ENCODE measurements around the gene CAMK1D.

DNA sequence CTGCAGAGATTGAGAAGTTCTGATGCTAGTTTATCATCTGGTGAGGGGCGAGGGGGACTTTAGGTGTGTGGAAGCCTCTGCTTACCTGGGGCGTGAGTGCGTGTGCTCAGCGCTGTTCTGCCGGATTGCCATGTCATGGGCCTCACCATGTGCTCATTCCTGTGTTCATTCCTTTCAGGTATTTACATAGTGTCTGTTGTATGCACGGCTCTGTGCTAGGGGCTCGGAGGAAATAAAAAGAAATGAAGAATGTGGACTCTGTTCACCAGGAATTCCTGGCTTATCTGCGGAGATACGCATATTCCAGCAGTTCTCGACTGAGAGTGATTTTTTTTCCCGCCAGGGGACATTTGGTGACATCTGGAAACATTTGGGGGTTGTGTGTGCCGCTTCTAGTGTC is 152.0 kb downstream of the CAMK1D start:
- TF ChIP-seq RFX5 (IDR thresholded peaks at IDR 0.05; ENCODE audit: low read depth, low read length) (no peak), SMC3 (IDR thresholded peaks at IDR 0.05; ENCODE audit: borderline replicate concordance, low read length) (no peak)
- TF ChIP-seq, protein P1, sequence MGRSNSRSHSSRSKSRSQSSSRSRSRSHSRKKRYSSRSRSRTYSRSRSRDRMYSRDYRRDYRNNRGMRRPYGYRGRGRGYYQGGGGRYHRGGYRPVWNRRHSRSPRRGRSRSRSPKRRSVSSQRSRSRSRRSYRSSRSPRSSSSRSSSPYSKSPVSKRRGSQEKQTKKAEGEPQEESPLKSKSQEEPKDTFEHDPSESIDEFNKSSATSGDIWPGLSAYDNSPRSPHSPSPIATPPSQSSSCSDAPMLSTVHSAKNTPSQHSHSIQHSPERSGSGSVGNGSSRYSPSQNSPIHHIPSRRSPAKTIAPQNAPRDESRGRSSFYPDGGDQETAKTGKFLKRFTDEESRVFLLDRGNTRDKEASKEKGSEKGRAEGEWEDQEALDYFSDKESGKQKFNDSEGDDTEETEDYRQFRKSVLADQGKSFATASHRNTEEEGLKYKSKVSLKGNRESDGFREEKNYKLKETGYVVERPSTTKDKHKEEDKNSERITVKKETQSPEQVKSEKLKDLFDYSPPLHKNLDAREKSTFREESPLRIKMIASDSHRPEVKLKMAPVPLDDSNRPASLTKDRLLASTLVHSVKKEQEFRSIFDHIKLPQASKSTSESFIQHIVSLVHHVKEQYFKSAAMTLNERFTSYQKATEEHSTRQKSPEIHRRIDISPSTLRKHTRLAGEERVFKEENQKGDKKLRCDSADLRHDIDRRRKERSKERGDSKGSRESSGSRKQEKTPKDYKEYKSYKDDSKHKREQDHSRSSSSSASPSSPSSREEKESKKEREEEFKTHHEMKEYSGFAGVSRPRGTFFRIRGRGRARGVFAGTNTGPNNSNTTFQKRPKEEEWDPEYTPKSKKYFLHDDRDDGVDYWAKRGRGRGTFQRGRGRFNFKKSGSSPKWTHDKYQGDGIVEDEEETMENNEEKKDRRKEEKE (IDR thresholded peaks at IDR 0.05), result no peak

All from GM12878 (cell line).